HG03460 (cell line): ENCODE results near the gene SAP30L.

Experiments
- ATAC-seq: cut with Tn5 transposase; IDR thresholded peaks from one replicate; pipeline ENCODE4 v1.9.1; 2021; ENCODE audit not compliant: unreplicated experiment

Gene SAP30L

DNA sequence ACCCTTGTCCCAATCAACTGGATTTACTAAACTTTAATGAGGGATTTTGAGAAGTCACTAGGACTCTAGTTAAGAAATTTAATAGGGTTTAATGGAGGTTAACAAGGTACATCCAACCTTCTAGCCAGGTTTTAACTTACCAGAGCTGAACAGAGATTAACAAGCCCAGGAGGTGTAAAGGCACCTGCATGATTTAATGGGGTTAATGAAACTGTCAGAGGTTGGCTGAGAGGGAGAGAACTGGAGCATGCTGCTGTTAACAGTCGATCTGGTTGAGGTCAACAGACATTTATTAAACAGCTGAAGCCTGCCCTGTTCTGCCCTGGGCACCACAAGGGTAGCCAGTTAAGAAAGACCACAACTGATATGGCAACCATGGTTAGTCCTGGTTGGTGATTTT, 18.6 kb downstream of the SAP30L start:
- ATAC-seq, result no peak

DNA sequence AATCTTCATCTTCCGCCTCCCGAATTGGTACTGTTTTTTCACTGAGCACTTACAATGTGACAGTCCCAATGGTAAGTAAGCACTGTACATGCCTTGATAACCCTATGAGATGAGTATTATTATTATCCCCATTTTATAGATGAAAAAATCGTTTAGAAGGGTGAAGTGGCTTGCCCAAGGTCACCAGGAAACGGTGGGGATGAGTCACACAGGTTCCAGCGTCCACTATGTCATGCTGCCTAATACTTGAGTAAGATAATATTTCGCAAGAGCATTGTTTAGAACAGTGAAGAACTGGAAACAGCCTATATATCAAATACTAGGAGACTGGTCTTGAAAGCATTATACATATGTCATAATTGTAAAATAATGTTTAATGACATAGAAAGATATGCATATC, 19.4 kb downstream of the SAP30L start:
- ATAC-seq, result no peak

DNA sequence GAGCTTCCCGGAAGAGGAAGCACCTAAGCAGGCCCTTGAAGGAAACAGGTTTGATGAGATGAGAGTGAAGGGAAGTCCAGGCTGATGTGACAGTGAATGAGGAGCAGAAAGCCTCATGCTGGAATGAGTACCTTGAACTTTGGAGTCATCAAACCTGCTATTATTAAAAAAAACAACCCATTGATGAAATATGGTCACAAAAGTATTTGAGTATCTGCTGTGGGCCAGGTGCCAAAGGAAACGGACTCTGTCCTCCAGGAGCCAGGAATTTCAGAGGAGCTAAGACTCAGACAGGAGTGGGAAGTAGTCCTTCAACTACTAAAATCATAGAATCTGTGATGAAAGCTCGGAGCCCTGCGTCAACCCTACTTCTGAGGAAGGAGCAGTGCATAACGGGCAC, 20.4 kb downstream of the SAP30L start:
- ATAC-seq, result no peak

DNA sequence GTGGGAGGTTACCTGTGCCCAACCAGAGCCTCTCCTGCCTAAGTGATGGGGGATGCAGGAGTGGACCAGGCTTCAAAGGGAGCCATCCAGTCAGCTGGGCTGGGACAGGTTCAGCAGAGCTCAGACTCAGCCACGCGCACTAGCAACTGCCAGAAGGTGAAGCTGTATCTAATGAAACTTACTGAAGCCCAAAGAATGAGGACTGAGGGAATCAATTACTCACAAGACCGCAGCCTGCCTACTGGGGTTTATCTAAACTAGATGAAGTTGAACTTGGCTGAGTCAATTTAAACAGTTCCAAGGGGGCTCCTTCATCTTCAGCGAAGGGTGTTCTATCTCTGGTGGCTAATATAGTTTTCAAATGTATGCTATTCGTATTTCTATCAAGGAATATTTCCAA, 20.9 kb downstream of the SAP30L start:
- ATAC-seq, result no peak

DNA sequence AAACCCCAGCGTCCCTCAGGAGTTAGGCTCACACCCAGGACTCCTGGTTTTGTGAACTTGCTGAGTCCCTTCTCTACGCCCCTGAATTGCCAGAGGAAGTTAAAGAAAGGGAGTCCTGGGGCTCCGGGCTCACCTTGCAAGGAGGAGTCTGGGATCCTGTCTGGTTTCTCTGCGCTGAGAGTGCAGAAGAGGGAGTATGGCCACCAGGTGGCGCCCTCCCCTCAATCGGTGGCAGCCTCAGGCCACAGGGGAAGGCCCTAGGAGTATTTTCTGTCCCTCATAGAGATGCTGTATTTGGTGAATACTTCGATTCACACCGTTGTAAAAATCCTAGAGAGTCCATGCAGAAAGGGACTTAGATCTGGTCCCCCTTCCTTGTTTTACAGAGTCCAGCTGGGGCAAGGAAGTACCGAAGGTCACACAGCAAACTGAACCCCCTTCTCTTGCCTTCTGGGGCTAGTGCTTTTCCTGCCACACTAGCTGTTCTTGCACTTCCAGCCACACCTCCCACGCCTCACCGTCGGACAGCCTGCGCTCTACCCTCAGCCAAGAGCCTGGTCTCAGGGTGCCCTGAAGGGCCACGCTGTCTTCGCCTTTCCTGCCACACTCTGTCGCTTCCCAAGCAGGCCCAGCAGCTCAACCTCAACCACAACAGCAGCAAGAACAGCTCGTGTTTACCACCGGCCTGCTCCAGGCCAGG, 22.0 kb downstream of the SAP30L start:
- peak; percentile 92 for ATAC-seq

DNA sequence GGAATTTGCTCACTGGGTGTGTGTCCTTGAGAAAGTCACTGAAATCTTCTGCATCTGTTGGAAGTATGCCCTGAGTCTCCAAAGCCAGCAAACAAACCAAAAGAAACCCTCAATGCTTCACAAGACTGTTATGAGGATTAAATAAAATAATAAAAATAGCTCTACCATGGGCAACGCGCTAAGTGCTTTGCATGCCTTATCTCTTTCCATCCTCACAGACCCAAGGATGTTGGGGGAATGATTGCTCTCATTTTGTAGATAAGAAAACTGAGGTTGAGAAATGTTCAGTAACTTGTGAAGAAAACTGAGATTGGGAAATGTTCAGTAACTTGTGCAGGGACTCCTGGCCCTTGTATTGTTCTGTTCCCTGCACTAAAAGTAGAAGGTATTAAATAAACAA, 24.3 kb downstream of the SAP30L start:
- no peak for ATAC-seq

DNA sequence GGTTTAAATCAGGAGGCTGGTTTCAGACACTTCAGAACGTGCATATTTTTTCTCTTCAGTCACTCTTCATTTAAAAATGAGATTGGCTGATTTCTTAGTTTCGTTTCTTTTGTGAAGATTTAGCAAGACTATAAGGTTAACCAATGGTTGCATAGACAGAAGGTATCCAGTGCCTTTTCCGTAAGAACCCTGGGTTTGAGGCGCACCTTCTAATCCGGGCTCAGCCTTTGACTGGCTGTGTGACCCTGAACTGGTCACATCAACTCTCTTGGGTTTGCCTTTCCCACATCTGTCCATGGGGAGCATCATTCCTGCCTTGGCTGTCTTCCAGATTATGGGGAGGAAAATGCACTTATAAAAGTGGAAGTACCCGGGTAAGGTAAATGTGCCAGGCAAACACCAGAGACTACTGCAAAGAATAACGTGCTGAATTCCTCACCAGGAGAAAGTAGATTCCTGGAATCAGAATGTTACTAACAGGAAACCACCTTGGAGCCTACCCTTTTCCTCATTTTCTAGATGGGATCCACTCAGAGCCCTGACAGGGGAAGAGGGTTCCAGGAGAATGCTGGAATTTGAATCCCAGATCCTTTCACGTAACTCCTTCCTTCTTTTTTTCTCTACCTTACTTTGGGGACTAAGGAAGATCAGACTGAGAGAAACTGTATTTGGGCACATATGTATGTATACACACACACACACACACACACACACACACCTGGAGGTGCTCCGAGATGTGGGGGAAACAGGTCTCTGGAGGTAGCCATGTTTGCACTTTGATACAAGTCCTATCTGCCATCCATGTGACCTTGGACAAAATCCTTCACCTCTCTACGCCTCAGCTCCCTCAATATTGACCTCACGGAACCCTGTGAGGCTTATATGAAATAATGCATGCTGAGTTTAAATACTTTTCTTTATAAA, 25.4 kb downstream of the SAP30L start:
- no peak for ATAC-seq

DNA sequence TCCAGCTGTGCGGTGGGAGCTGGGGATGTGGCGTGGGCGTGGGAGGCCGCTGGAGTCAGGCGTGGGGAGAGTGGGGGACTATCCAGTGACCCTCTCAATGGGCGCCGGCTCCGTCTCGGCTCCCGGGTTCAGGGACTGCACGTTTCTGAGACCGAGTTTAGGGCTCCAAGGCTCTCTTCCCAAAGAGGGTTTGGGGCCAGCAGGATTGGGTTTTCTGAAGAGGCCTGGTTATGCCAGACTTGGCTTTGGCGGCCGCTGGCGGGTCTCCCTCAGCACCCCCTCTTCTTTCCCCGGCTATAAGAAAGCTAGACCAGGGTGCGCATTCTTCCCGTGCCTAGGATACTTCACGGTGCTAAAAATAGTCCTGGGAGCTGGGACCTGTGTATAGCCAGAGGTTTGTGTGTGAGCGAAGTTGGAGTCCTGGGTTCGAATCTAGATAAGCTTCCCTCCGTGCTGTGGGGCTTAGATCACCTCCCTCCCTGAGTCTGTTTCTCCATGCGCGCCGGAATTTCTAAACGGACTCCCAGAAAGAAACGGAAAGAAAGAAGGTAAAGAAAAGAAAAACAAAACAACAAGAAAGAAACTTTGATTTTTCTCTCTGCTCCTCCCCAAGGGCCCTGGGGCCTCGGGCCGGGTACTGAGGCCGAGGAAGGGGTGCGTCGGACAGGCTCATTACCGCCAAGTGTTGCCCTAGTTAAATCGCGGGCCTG, 27.2 kb downstream of the SAP30L start:
- no peak for ATAC-seq

DNA sequence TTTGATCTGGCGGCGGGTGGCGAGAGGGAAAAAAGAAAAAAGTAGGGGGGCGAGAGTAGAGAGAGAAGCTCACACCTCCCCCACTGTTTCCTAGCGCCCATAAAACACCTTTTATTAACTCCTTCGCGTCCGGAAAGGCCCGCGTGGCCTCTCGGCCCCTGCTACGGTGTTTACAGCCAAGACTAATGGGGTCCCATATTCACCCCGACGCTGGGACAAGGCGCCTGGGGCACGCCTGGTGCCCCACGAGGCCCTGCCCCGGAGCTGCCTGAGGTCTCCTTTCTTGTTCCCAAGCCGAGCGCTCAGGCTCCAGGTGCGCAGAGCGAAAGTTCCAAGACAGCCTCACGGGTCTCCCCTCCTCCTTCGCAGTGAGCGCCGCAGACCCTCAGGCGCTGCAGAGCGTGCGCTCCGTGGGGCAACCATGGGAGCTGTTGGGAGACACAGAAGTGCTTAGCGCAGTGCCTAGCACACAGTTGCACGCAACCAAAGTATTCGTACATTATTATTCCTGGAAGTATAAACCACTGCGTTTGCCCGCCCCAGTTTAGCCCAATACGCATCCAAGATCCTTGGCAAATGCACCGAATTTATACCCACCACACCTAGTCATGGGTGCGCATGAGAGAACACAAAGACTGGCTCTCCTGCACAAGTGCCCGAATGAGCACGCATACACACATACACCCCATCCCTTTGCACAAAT, 27.9 kb downstream of the SAP30L start:
- no peak for ATAC-seq

DNA sequence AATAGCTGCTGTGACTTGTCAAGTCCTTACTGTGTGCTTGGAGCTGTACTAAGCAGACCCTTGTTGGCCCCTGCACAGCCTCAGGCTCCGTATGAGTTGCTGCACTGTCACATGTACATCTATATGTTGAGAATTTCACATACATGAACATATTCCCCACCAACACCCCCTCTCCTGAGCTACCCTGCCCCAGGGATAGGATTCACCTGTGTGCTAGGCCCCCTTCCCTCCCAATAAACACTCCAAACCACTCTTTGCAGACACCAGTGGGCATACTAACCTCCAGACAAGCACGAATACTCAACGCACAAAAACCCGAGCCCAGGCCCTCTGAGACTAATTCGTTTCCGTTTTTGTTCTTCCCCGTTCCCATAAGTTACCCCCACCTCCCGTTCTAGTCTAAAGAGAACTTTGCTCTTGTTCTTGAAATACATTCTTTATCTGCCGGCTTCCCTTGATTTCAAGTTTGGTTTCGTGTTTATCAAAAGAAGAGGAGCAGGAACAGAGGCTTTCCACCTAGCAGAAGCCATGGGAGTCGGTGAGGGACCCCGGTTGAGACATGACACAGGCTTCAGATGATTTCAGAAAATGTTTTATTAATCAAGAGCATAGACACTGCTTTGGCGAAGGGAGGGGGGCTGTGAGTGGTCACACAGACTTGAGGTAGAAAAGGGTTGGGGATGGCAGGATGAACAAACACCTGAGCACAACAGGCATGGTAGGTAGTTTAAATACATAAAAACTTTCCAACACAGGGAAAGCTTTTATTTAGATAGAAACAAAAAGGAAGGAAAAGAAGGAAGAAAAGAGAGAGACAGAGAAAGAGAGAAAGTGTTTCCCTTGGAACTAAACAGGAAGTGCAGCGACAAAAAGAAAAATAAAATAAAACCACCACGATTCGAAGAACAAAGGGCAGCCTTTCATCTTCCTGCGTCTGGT, 28.9 kb downstream of the SAP30L start:
- no peak for ATAC-seq

DNA sequence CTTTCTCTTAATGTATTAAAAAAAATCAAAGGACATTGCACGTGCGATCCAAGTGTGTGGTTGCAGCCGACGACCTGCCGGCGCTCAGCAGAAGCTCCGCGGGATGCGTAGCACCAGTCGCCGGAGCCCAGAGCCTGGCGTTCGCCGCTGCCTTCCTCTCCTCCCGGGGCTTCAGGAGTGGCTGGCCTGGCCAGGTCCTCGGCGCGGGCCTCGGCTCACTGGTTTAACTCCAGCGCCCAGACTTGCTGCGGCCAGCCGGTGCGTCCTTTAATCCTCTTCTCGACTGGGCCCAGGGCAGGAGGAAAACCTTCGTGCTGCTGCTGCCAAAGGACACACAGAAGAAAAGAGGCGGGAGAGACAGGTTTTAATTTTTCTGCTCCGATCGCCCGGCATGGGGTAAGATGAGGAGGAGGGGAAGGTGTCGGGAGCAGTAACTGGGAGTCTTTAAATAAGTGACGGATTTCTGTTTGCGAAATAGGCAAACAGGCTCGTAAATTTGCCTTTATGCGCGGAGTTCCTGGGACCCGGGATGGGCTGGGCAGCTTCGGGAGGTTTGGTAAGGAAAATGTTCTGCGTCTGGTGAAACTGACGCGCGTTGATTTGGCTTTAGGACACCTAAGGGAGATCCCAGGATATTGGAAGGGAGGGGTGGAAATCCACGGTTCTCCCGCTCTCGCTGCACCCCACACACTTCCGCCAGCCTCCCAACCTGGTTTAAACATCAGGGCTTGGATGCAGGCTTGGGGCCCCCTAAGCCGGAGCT, 30.0 kb downstream of the SAP30L start:
- no peak for ATAC-seq

DNA sequence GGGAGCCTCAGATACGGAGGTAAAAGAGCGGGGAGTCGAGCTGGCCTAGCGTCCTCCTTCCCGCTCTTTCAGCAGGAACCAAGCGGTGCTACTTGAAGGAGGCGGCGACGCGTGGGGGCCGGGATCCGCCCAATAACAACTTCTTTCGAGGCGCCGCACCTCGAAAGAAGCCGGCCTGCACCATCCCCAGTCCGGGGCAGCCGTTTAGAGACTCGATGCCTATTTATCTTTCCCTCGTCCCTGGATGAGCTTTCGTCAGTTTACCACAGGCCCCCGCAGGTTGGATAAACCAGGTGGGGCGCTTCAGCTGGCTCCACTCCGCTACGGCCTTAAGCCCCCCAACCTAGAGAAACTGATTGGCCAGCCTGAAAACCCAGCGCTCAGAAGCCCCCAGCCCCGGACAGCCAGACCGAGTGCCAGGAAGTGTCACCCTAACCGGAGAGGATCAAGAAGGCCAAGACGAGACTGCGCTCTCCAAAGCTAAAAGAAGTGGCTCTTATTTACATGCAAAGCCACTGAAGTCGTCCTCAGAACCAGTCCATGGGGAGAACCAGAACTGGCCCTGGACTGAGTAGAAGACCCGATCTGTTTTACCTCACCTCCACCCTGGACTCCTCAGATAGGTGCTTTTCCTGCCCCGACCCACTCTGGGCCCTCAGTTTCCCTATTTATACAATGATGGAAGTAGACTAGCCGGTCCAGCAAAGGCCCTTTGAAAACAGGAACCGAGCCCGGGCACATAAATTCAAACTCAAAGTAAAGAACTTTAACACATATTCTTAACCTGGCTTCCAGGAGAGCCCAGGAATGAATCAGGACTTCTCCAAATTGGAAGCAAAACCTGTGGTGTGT, 30.8 kb downstream of the SAP30L start:
- no peak for ATAC-seq

DNA sequence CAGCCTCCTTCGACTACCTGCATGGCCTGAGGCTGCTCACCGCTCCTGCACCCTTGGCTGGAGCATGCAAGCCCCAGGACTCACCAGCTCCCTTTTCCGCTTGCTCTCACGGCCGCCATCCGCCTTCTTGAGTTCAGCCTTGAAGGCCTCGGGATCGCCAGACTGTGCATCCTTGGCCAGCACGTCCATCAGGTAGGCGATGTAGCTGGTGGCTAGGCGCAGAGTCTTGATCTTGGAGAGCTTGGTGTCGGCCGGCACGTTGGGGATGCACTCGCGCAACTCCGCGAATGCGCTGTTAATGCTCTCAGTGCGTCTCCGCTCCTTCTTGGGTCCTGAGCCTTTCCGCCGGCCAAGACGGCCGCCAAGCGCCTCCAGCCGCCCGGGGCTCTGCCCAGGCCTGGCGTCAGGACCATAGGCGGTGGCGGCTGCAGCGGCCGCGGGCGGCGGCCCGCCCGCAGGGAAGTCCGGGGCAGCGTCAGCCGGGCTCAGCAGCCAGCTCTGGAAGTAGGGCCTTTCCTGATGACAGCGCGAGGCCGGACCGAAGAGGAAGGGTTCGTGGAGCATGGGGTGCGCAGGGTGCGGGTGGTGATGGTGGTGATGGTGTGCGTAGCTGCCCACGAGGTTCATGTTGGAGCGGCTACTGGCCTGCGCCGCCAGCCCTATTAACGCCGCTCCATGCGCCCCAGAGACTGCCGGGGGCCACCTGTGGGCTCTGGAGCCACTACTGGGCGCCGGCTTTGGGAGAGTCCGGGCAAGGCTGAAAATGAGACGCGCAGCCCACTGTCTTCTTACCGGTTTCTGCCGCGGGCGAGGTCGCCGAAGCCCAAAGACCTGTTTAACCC, 31.8 kb downstream of the SAP30L start:
- ATAC-seq, result no peak

DNA sequence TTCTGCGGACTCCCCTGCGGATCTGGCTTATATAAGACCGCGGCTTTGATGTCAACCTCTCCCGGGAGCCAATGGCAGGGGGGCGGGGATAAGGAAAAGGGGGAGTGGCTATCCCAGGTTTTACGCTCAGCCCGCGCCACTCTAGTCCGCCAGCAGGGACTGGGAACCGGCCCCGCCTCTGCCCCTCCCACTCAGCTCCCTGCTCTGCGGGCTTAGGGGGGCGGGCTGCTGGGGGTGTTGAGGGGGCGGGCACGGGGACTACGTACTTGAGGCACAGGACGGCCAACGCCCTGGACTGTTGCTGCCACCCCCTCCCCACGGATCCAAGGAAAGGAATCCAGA, 32.4 kb downstream of the SAP30L start, which contains the start of gene HAND1:
Gene HAND1, minus strand, starts transcription at position 4 of the 342 bp plus-strand sequence. CDS start 219 bp downstream, outside the sequence.
- ATAC-seq, result no peak

DNA sequence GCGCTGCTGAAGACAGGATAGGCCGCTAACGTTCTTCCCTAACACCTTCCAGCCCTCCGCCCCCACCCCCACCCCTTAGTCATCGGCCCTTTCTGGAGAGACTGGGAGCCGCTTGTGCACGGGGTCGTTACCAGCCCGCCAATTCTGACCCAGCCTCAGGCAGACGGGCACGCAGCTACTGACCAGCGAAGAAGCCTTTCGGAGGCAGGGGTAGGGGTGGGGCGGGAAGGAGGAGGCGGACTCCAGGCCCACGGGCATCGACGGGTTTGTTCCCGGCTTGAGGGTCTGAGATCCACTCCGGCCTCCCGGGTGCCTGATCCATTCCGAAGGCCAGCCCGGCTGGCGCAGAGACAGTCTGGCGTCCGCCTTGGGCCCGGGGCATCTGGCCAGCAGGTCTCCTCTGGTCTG, 33.0 kb downstream of the SAP30L start:
- no peak for ATAC-seq

DNA sequence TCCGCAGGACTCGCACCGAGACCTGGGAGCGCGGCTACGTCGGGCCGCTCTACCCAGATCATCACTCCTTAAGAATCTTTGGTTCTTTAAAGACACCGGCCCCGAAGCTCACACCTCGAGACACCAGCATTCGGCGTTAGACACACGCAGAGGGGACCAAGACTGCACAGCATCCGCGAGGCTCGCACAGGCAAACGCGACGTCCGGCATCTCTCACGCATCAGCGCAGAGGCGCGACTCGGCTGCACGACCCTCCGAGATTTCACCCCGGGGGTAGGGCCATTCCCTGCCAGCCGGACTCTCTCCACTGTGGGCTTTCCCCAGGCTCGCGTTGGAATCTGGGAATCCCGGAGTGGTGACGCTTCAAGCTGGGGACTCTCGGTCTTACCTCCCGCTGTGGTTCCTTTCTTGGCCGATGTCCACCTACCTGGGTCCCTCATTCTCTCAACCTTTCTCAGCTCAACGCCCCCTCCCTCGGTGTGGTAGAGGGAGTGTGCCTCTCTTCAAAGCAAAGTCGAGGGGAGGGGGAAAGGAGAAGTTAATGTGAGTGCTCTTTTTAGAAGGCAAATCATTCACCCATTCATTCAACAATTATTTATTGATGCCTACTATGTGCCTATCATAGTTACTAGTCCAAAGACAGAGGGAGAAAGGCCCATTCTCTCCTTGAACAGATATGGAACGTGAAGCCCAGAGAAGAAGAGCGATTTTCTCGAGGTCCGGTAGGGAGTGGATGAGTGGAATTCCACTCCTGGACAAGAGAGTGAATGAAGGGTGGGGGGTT, 33.6 kb downstream of the SAP30L start:
- ATAC-seq, result no peak
